Pulmonary artery endothelial cell (primary cell): ENCODE results near the gene CILP. TPM values are rescaled to one million over a fixed set of nuclear protein-coding genes. Genes with fewer than 3 reads are reported as not detected.
A peak's percentile ranks its signal among the peaks of the same experiment; 100 is the strongest.
"Not testable (repeated sequence)": the region's sequence is repeated elsewhere in the genome, so short reads cannot be mapped to it uniquely, and the experiment has no call there.

Experiments used
- DNase-seq: peaks from one replicate; pipeline ENCODE4 v3.0.0-alpha.2; 2011; ENCODE audit warnings: low read depth, low spot score
- total RNA-seq: library from RNA; depleted of rRNA; stranded (reverse); fragments of >200 nt; gene quantifications from 2 replicates; pipeline ENCODE4 v1.2.3, GENCODE V29; 2014

The CILP gene
- total RNA-seq, 1 donor from 2014 or later: not detected

- no peak for DNase-seq
Measured at GRCh38 chr15:65196637-65197336, 14.5 kb downstream of the CILP start.

GRCh38 chr15:65195548-65195923 lies 15.7 kb downstream of the CILP start:
- DNase-seq: no peak

GRCh38 chr15:65194826-65195547 lies 16.3 kb downstream of the CILP start:
- DNase-seq: no peak

- no peak for DNase-seq
Measured at GRCh38 chr15:65192016-65192415, 19.3 kb downstream of the CILP start.

- DNase-seq: no peak
Measured at GRCh38 chr15:65189102-65189740, 22.1 kb downstream of the CILP start.

- not testable (repeated sequence) for DNase-seq
Measured at GRCh38 chr15:65188472-65188871, 22.8 kb downstream of the CILP start.

GRCh38 chr15:65184868-65185717 lies 26.2 kb downstream of the CILP start, which contains the start of gene CLPX:
CLPX (minus strand) TSS chr15:65185342; CDS start chr15:65185153, 189 bp downstream.
- peak; percentile 71 for DNase-seq

- peak; percentile 17 for DNase-seq
Measured at GRCh38 chr15:65184305-65184867, 26.9 kb downstream of the CILP start.

GRCh38 chr15:65183865-65184159 lies 27.5 kb downstream of the CILP start:
- DNase-seq: no peak

- DNase-seq: no peak
Measured at GRCh38 chr15:65182538-65182937, 28.7 kb downstream of the CILP start.

GRCh38 chr15:65181582-65182353 lies 29.5 kb downstream of the CILP start:
- DNase-seq: not testable (repeated sequence)

GRCh38 chr15:65180167-65180566 lies 31.1 kb downstream of the CILP start:
- no peak for DNase-seq

- no peak for DNase-seq
Measured at GRCh38 chr15:65177901-65178300, 33.4 kb downstream of the CILP start.

- DNase-seq: no peak
Measured at GRCh38 chr15:65176056-65176455, 35.2 kb downstream of the CILP start.

GRCh38 chr15:65175511-65175910 lies 35.8 kb downstream of the CILP start:
- DNase-seq: no peak

- no peak for DNase-seq
Measured at GRCh38 chr15:65174509-65174908, 36.8 kb downstream of the CILP start.

GRCh38 chr15:65172531-65172930 lies 38.7 kb downstream of the CILP start:
- DNase-seq: no peak

- no peak for DNase-seq
Measured at GRCh38 chr15:65171428-65171827, 39.8 kb downstream of the CILP start.

- no peak for DNase-seq
Measured at GRCh38 chr15:65165875-65166274, 45.4 kb downstream of the CILP start.

- DNase-seq: no peak
Measured at GRCh38 chr15:65164139-65164538, 47.1 kb downstream of the CILP start.

GRCh38 chr15:65163041-65163440 lies 48.2 kb downstream of the CILP start:
- DNase-seq: no peak
